H9 (cell line): ENCODE measurements around the gene GREB1L. TPM values are rescaled to one million over a fixed set of nuclear protein-coding genes. Genes with fewer than 3 reads are reported as not detected.
A peak's percentile ranks its signal among the peaks of the same experiment; 100 is the strongest.

Source experiments
- DNase-seq: peaks from one replicate; pipeline ENCODE4 v3.0.0-alpha.2; 2017
- H2AFZ ChIP-seq: one replicate; pipeline ENCODE4 v1.6.1; 2013; ENCODE audit warnings: mild to moderate bottlenecking, low read length, control low read depth, moderate library complexity
- H2AK5ac ChIP-seq: 2 replicates; pipeline ENCODE4 v1.6.1; 2013; ENCODE audit warnings: low read length, control low read depth, mixed read lengths; ENCODE audit not compliant: insufficient read length
- H2BK120ac ChIP-seq: one replicate; pipeline ENCODE4 v1.6.1; 2013; ENCODE audit warnings: low read depth, mild to moderate bottlenecking, low read length, control low read depth, inconsistent platforms; ENCODE audit not compliant: poor library complexity, severe bottlenecking
- H2BK12ac ChIP-seq: 2 replicates; pipeline ENCODE4 v1.6.1; 2013; ENCODE audit warnings: low read length, control low read depth, mixed read lengths, low read depth; ENCODE audit not compliant: insufficient read length
- H2BK15ac ChIP-seq: 2 replicates; pipeline ENCODE4 v1.6.1; 2013; ENCODE audit warnings: low read depth, low read length, control low read depth
- H2BK20ac ChIP-seq: one replicate; pipeline ENCODE4 v1.6.1; 2013; ENCODE audit warnings: low read depth, mild to moderate bottlenecking, low read length, control low read depth, inconsistent platforms; ENCODE audit not compliant: poor library complexity, severe bottlenecking
- H2BK5ac ChIP-seq: 2 replicates; pipeline ENCODE4 v1.6.1; 2013; ENCODE audit warnings: low read length, control low read depth, mixed read lengths; ENCODE audit not compliant: insufficient read length
- H3K14ac ChIP-seq: 2 replicates; pipeline ENCODE4 v1.6.1; 2013; ENCODE audit warnings: low read length, control low read depth; ENCODE audit not compliant: insufficient read depth
- H3K18ac ChIP-seq: 2 replicates; pipeline ENCODE4 v1.6.1; 2013; ENCODE audit warnings: low read depth, mild to moderate bottlenecking, mixed read lengths, low read length, control low read depth; ENCODE audit not compliant: insufficient read length
- H3K23ac ChIP-seq: 2 replicates; pipeline ENCODE4 v1.6.1; 2013; ENCODE audit warnings: low read length, control low read depth, mixed read lengths, low read depth; ENCODE audit not compliant: insufficient read length
- H3K23me2 ChIP-seq: 2 replicates; pipeline ENCODE4 v1.6.1; 2013; ENCODE audit warnings: low read depth, mild to moderate bottlenecking, mixed read lengths, low read length, control low read depth; ENCODE audit not compliant: insufficient read length, poor library complexity, severe bottlenecking
- H3K27ac ChIP-seq: 2 replicates; pipeline ENCODE4 v1.5.1; 2013; ENCODE audit warnings: low read length, control low read depth, mixed read lengths, low read depth; ENCODE audit not compliant: insufficient read length
- H3K27me3 ChIP-seq: 2 replicates; pipeline ENCODE4 v1.6.1; 2013; ENCODE audit warnings: low read length, control low read depth, inconsistent platforms; ENCODE audit not compliant: insufficient read depth
- H3K4ac ChIP-seq: 2 replicates; pipeline ENCODE4 v1.6.1; 2013; ENCODE audit warnings: low read depth, mild to moderate bottlenecking, control low read depth, inconsistent platforms, low read length, moderate library complexity
- H3K4me1 ChIP-seq: 2 replicates; pipeline ENCODE4 v1.6.1; 2013; ENCODE audit warnings: low read length, control low read depth, inconsistent platforms; ENCODE audit not compliant: insufficient read depth
- H3K4me2 ChIP-seq: 2 replicates; pipeline ENCODE4 v1.6.1; 2013; ENCODE audit warnings: low read length, control low read depth, mixed read lengths; ENCODE audit not compliant: insufficient read length, insufficient read depth
- H3K56ac ChIP-seq: 2 replicates; pipeline ENCODE4 v1.6.1; 2013; ENCODE audit warnings: low read depth, mild to moderate bottlenecking, mixed read lengths, low read length, control low read depth; ENCODE audit not compliant: insufficient read length
- H3K79me1 ChIP-seq: 2 replicates; pipeline ENCODE4 v1.6.1; 2013; ENCODE audit warnings: low read depth, mild to moderate bottlenecking, moderate library complexity, low read length, control low read depth, inconsistent platforms; ENCODE audit not compliant: insufficient read depth, poor library complexity, severe bottlenecking
- H3K79me2 ChIP-seq: 2 replicates; pipeline ENCODE4 v1.6.1; 2013; ENCODE audit warnings: low read length, control low read depth, inconsistent platforms; ENCODE audit not compliant: insufficient read depth
- H3K9ac ChIP-seq: 2 replicates; pipeline ENCODE4 v1.6.1; 2013; ENCODE audit warnings: low read length, control low read depth, mixed read lengths; ENCODE audit not compliant: insufficient read length; ENCODE audit errors: extremely low read depth
- H3K9me3 ChIP-seq: one replicate; pipeline ENCODE4 v1.6.1; 2013; ENCODE audit warnings: low read depth, low read length, inconsistent platforms; ENCODE audit not compliant: control insufficient read depth
- H3T11ph ChIP-seq: one replicate; pipeline ENCODE4 v1.6.1; 2013; ENCODE audit warnings: mild to moderate bottlenecking, low read length, control low read depth, inconsistent platforms
- H4K20me1 ChIP-seq: one replicate; pipeline ENCODE4 v1.6.1; 2013; ENCODE audit not compliant: control insufficient read depth, insufficient read length, insufficient read depth
- H4K5ac ChIP-seq: 2 replicates; pipeline ENCODE4 v1.6.1; 2013; ENCODE audit warnings: low read depth, mild to moderate bottlenecking, mixed read lengths, low read length, control low read depth; ENCODE audit not compliant: insufficient read length
- H4K8ac ChIP-seq: replicated peaks from 2 replicates; pipeline ENCODE4 v1.6.1; 2013; ENCODE audit warnings: low read length, control low read depth, mixed read lengths, low read depth; ENCODE audit not compliant: insufficient read length
- H4K91ac ChIP-seq: 2 replicates; pipeline ENCODE4 v1.6.1; 2013; ENCODE audit warnings: low read depth, mild to moderate bottlenecking, moderate library complexity, mixed read lengths, low read length, control low read depth; ENCODE audit not compliant: insufficient read length
- H3K27ac Mint-ChIP-seq, 3 experiments: 2 replicates in 2 of 3; 3 replicates in 1 of 3; pipeline ENCODE4 v1.8.0; 2020 to 2021; ENCODE audit warnings: mixed read lengths in 3 of 3, mild to moderate bottlenecking in 1 of 3, moderate library complexity in 1 of 3
- H3K27me3 Mint-ChIP-seq: 2 replicates; pipeline ENCODE4 v1.8.0; 2021; ENCODE audit warnings: low read depth, mild to moderate bottlenecking, moderate library complexity, mixed read lengths
- H3K36me3 Mint-ChIP-seq, 3 experiments: 2 replicates in 2 of 3; 3 replicates in 1 of 3; pipeline ENCODE4 v1.8.0; 2020 to 2021; ENCODE audit warnings: low read depth in 3 of 3, mixed read lengths in 3 of 3; ENCODE audit not compliant: insufficient read depth in 1 of 3
- H3K4me1 Mint-ChIP-seq, 2 experiments: 2 replicates each; pipeline ENCODE4 v1.8.0; 2020; ENCODE audit warnings: mixed read lengths in 2 of 2
- H3K4me3 Mint-ChIP-seq, 2 experiments: 2 replicates in 1 of 2; 3 replicates in 1 of 2; pipeline ENCODE4 v1.8.0; 2020 to 2021; ENCODE audit warnings: mild to moderate bottlenecking in 2 of 2, mixed read lengths in 2 of 2, moderate library complexity in 1 of 2
- H3K9me3 Mint-ChIP-seq, 2 experiments: 2 replicates in 1 of 2; 3 replicates in 1 of 2; pipeline ENCODE4 v1.8.0; 2020; ENCODE audit warnings: mild to moderate bottlenecking in 2 of 2, mixed read lengths in 2 of 2, moderate library complexity in 1 of 2
- CTCF ChIP-seq: fragments of 200-600 bp; sonication (generic); conservative IDR thresholded peaks from 3 replicates; pipeline ENCODE4 v1.8.0; 2021; ENCODE audit warnings: antibody characterized with exemption, mild to moderate bottlenecking
- WGBS: extraction: QIAGEN DNeasy Blood & Tissue Kit; methylation state at CpG from one replicate; pipeline ENCODE4 v1.1.7; 2013; ENCODE audit warnings: missing lambda C conversion rate, low lambda C conversion rate, mixed read lengths; ENCODE audit not compliant: insufficient read length; ENCODE audit errors: extremely low coverage; 5-methylcytosine and 5-hydroxymethylcytosine counted together
- total RNA-seq: library from RNA; stranded (reverse); gene quantifications from 2 replicates; pipeline ENCODE4 v1.2.1, GENCODE V29; 2021

GREB1L gene
- total RNA-seq, 1 experiment from 2014 or later: 2.7 TPM

- H4K8ac ChIP-seq: no peak overlapping the region
- no peaks in the 10 kb centered on the region for H3K9me3 ChIP-seq
- no peak overlapping the region for H2BK15ac ChIP-seq
- no peaks in the 10 kb centered on the region; the same call in 1 of the 2 replicates for H3K27me3 Mint-ChIP-seq
- H3K56ac ChIP-seq: no peak overlapping the region
- no peak overlapping the region for H3K4me2 ChIP-seq
- no peaks in the 10 kb centered on the region for H3K27me3 ChIP-seq
- no peaks in the 10 kb centered on the region for H4K20me1 ChIP-seq
- no peaks in the 10 kb centered on the region for H3K4me1 ChIP-seq
- H3K27ac Mint-ChIP-seq: peak overlapping the region in 1 of 3 experiments; percentile 54; a peak in 1 of 7 replicates
- no peak overlapping the region for H2BK5ac ChIP-seq
- H3K4me3 Mint-ChIP-seq: no peak overlapping the region
- no peak overlapping the region for H3K4ac ChIP-seq
- H2AFZ ChIP-seq: no peak overlapping the region
- no peak overlapping the region for H2BK120ac ChIP-seq
- no peaks in the 10 kb centered on the region for H3K9me3 Mint-ChIP-seq
- no peak overlapping the region for H4K91ac ChIP-seq
- no peak overlapping the region for H3K23ac ChIP-seq
- no peak overlapping the region for H3K18ac ChIP-seq
- no peaks in the 10 kb centered on the region for H3K23me2 ChIP-seq
- H3K9ac ChIP-seq: no peak overlapping the region
- H3K79me1 ChIP-seq: no peaks in the 10 kb centered on the region
- DNase-seq: no peak
- H3K4me1 Mint-ChIP-seq: peaks cover 35 to 63% of the 10 kb centered on the region in 2 experiments
- H3K27ac ChIP-seq: no peak overlapping the region
- no peak overlapping the region for H2BK12ac ChIP-seq
- WGBS: no CpG with 5 or more reads among the region's 6 CpGs
- no peak overlapping the region for H3T11ph ChIP-seq
- no peak overlapping the region for H2AK5ac ChIP-seq
- H3K14ac ChIP-seq: no peak overlapping the region
- H3K79me2 ChIP-seq: no peaks in the 10 kb centered on the region
- no peak overlapping the region for H2BK20ac ChIP-seq
- H4K5ac ChIP-seq: no peak overlapping the region
- no peak for TF ChIP-seq CTCF
- H3K36me3 Mint-ChIP-seq: no peaks in the 10 kb centered on the region; a peak in 1 of 7 replicates
Observed at GRCh38 chr18:21300035-21300907, 58.2 kb downstream of the GREB1L start.
